Hippocampal formation (tissue), 2 donors: ENCODE results near the gene JAZF1.
"Not testable (repeated sequence)": the region's sequence is repeated elsewhere in the genome, so short reads cannot be mapped to it uniquely, and the experiment has no call there.

Experiments used
- DNase-seq, 2 donors: peaks; one replicate each; lab custom pipeline; 2025; lab: John Stamatoyannopoulos, UW

Gene JAZF1

DNA sequence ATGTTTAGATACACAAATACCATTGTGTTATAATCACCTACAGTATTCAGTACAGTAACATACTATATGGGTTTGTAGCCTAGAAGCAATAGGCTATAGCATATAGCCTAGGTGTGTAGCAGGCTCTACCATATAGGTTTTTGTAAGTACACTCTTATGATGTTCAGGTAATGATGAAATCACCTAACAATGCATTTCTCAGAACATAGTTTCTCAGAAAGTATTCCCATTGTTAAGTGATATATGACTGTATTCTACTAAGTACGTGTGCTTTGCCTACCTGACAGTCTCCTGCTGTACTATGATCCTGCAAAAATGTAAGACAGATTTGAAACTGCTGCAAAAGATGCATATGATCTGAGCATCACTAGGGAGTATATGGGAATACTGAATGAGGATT, 137.9 kb downstream of the JAZF1 start:
- no peak for DNase-seq

DNA sequence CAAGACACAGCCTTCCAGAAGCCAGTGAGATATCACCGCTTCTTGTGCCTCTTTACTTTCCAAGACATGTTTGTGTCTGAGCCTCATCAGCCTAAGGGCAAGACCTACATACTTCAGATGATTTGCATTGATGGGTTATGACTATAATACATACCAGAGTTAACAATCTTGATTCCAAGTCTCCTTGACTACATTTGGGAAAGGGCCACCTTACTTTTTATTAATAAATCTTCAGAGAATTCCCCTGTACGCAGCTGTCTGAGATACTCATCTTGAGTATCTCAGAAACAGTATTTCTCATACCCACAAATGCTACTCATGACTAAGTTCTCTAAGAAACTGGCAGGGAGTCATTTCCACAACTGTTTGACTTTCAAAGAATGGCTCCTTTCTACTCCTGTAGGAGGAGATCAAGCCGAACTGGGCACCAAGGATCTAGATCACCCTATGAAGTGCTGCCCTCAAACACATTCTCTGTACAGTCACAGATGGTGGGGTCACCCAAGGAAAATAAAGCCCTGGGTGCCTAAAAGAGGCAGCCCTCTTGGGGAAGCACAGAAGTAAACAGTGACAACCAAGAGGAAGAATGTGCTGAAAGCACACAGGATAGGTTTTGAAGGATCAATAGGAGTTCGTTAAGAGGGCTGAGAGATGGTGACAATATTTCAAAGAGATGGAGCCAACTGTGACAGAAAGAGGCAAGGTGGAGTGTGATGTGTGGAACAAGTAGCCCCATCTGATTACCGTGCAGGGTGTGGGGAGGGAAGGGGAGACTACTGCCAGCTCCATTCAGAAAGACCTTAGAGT, 138.9 kb downstream of the JAZF1 start:
- no peak for DNase-seq

DNA sequence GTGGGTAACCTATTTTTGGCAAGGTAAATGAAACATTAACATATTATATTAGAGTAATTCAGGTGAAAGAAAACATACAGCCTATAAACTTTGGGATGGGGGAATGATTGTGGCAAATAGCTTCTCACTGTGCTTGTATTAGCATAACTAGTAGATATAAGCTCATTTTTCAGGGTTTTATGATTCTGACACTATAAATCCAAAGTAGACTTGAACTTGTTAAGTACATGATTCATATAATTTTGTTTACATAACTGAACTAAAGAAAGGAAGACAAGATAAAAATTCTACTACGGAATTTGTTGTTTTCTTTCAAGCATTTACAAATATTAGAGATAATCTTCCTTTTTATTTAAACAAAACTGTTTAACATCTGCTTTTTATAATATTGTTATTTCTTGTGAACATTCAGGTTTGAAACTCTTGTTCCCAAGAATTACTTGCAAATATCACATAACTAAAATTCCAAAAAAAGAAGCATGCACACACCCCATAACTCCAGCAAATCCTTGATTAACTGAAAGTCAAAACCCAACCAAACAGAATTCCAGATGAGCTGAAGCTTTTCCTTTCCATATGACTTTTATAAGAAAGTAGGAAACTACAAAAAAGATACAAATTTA, 142.3 kb downstream of the JAZF1 start:
- DNase-seq, result no peak

DNA sequence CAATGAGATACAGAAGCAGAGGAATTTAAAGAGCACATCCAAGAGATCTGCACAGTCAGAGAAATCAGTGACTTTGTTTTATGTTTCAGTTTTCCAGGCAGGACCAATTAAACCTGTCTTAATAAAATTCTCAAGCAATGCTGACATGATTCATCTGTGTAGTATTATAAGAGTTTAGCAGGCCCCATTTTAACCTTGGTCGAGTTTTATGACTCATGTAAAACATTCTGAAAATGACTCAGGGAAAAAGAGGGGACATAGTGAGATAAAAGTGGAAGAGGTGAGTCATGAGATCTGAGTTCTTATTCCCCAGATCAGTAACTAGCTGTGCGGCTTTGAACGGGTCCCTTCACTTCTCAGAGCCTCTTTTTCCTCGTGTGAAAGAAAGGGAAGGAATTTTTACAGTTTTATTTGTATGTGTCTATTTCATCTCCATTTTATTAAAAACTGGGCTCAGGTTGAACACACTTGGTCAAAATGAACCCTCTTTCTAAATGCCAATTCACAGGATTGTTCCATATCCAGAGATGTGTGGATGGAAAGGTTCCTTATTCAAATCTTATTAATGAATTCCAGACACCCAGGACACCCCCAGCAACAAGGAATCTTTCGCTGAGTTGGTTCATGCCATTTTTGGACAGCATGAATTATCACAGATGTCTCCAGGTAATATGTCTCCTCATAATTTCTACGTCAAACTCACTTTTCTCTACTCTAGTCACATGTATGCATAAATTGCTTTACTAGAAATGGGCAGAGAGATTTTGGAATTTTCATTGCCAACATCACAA, 143.2 kb downstream of the JAZF1 start:
- no peak for DNase-seq

DNA sequence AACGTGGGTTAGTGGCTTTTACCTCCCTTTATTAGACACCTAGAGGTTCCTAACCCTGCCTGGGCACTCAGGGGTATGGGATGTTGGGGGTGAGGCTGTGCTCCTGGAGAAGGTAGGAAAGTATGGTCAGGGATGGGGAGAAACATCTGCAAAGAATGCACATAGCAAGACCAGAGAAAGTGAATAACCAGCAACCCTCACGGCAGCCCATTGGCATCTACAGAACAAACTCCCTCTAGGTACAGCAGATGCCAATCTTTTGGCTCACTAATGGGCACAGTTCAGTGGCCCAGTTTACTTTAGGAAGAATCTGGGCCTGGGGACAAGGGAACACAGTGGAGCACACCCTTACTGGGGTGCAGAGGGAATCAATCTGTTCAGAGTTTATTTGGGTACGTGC, 143.9 kb downstream of the JAZF1 start:
- no peak for DNase-seq

DNA sequence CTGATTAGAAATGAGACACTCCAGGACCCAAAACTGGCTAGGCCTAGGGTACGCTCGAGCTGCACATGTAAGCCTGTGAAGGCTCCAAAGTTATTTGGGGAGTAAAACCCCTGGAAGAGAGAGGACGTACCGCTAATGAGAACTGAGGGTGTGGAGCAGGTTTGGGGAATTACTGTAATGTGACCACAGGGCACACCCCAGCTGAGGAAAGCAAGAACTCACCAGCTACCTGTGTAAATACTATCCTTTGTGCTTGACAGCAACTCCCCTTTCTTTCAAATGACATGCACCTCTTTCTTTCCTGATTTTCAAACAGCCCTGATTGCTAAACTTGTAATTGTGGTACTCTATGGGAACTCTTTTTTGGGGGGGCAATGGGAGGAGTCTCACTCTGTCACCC, 147.2 kb downstream of the JAZF1 start:
- DNase-seq, result no peak

DNA sequence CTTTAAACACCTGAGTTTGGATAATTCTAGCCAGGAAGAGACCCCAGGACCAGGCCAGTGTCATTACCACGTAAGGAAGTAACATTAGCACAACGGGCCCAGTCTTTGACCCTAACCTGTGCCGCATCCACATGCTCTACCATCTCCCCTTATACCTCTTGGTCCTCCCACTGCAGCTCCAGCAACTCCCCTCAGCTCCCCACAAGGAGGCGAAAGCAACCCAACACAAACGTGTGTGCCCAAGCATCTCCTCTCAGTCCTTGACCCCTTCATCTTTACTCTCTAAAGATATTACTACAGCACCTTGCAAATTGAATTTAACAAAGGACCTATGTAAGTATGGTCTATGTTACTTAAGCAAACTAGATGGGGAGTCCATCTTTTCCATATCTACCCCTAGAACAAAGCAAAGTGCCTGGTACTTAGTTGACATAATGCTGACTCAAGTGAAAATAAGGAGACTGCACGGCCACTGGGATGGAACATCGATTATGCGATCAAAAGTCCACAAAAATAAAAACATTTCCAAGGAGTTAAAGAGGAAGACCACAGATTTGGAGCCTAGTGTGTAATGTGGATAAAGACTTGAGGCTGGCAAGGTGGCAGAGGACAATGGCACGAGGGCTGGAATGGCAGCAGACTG, 147.7 kb downstream of the JAZF1 start:
- no peak for DNase-seq

DNA sequence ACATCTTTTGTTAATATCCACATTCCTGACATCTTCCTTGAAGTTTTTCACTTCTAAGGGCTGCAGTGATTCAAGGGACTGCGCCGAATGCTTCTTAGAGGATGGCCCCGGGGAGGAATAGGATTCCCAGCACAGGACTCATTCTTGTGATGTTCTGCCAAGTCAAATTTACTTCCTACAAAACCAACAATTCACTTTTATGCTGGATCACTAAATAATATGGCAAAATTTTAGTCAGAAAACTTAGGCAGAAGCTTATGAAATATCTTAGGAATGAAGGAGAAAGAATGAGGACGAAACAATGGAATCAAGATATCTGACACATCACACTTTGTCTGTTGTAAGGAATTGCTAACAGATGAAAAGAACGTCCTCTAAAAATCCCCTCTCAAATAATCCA, 151.5 kb downstream of the JAZF1 start:
- DNase-seq, result no peak

DNA sequence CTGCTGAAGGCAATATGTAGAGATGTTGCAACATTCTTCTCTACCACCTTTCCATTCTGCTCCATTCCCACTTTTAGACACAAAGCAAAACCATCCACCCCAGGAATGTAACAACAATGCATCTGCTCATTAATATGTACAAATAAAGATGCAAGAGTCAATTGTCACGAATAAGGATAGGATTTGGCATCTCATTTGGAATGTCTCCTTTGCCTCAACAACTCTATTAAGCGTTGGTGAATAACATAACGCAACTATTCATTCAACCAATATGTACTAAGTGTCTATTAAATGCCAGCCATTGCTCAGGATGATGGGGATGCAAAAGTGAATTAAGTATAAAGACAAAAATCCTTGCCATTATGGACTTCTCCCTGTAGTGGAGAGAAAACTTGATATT, 152.1 kb downstream of the JAZF1 start:
- no peak for DNase-seq

DNA sequence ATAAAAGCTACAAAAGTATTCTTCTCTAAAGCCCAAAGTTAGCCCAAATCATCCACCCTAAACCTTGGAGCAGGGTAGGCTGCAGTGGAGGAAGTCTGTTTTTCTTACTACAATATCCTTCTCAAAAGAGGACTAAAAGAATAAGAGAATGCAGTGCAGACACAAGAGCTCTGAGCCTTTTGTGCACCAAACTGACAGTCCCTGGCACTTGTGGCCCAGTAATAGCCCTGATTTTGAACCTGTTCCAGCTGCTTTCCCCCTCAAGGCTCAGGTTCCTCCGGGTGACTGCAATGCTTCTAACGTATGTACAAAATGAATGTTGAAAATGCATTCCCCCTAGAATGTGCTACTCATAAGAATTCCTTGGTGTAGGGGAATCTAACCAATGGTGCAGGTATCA, 154.4 kb downstream of the JAZF1 start:
- no peak for DNase-seq

DNA sequence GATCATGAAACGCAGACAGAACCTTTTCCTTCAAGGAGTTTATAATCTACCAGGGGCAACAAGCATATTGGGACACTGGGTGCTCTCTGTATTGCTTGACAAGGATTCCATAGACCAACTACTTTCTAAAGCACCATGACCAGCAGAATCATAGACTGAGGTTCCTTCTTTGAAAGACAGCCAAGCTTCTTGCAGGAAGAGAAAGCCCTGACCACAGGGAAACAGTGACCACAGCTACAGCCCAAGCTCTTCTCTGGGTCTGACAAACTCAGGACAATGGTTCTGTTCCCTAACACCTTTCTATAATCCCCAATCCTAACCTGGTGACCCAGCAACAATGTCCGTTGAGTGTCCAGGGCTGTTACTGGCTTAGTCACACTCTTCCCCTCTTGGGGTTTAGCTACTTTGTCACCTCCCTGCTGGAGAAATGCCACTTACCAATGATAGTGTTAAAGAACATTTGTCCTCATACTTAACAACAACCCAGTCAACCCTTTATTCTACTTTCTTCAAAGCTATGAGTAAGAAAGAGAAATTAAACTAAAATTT, 155.7 kb downstream of the JAZF1 start:
- DNase-seq, result no peak

DNA sequence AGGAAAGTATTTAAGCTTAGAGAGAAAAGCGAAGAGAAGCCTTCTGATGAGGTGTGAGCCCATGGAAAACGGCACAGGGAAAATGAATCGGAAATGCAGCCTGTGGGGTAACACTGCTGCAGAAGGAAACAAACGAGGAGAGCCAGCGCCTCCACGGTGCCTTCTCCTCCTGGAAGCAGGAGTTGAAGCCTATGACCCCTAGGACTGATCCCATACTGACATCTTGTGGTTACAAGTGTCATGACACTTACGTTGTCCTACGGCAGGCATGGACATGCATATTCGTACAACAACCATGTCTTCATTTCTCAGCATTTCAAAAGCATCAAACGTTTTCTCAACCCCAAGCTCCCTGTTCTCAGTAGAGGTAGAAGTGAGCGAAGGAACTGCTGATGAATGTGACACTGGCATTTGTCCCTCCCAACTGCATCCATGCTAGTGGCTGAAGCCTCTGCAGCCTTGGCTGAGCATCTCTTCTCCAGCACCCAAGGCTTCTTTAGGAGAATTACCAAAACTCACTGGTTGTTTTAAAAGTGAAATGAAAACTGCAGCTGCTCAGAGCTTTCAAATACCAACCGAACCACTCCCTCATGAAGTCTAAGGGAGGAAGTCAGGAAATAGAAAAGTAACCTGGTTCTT, 160.2 kb downstream of the JAZF1 start:
- DNase-seq, result peak; percentile 73 to 85

DNA sequence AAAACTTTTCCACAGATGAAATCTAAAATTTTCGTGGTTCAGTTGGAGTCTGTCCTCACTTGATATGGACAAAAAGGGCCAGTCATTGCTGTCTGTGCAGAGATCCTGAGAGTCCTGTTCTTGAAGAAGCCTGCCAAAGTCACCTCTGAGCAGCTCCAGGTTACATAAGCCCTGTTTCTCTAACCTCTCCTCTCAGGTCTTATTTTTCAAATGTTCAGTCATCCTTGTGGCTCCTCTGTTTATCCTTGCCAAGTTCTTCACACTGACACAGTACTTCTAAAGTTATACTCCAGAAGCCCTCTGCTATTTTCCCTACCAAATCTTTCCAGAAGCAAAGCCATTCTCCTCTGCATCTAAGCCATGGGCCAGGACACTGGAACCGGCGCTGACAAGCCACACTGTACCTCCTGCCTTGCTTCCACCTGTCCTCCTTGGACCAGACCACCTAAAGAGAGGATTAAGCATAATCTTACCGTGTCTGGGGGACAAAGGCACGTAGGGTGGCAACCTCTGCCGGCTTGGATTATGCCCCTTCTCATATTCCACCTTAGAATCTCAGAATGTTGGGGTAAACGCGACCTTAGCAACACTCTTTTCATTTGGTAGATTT, 161.6 kb downstream of the JAZF1 start:
- no peak for DNase-seq

DNA sequence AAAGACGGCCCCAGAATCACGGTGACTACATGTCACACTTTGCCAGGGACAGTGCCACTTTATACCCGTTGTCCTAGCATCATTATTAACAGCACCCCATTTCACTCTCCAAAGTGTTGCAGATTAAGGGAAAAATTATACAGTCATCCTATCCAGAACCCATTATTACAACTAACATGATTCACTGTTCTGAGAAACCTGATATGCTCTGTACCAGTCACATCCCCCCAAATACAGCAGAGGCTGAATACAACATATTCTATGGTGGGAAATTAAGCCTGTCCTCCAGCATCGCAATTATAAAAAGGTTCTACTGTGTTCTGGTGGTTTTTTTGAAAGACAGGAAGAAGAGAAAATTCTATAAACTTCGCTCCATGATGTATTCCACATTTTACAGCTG, 162.1 kb downstream of the JAZF1 start:
- DNase-seq, result no peak

DNA sequence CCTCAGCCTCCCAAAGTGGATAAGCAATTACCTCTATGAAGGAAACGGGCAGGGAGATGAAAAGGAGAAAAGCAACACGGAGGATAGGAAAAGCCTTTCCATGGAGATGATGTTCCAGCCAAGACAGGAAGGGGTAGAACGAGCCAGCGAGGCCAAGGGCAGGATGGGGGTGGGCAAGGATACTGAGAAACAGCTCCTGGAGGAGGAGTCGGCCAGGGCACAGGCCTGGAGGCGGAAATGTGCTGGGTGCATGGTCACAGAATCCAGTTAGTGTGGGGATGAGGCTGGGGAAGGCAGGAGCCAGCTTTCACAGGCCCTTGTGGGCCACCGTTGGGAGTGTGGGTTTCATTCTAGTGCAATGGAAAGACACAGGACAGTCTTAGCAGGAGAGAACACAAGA, 162.6 kb downstream of the JAZF1 start:
- DNase-seq, result no peak

DNA sequence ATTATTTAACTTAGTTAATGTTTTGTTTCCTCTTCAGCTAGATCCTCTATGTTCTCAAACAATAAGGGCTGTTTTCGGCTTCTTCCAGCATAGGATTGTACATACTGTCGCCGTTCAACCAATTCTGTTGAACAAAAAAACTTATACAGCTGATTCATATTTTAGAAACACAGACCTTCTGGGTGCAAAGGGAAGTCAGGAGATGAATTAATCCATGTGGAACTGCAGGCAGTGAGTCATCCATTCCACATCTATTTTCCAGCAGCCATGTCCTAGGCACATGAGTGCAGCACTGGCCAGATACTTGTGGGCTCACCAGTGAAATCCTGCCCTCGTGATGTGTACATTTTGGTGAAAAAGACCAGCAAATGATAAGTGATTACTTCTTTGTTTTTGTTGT, 163.2 kb downstream of the JAZF1 start:
- DNase-seq, result no peak

DNA sequence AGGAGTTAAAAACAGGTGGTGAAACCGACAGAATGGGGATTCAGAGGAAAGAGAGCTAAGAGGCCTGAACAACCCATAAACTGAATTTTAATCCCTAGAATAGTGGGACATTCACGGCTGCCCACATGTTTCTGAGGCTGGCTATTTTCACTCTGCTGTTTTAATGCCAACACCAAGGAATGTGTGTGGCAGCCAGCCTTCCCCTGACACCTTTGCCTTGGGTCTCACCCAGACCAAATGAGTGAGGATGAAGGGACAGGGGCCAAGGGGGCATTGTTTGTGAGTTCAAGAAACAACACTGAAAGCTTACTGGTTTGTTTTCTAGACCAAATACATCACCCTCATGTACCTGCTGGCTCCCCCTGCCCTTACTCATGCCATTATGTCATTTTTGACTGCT, 164.3 kb downstream of the JAZF1 start:
- DNase-seq, result no peak

DNA sequence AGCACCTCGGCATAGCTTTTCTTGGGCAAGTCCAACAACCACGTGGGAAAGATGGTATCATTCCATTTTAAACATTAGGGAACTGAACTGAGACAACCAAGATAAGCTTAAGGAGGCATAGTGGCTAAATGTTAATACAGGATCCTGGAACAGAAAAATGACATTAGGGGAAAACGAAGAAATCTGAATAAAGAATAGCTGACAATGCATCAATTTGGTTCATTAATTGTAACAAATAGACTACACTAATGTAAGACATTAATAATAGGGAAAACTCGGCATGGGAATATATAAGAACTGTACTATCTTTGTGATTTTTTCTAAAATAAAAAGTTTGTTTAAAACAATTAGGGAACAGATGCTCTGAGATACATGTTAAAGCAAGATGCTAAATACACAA, 165.4 kb downstream of the JAZF1 start:
- DNase-seq, result no peak

DNA sequence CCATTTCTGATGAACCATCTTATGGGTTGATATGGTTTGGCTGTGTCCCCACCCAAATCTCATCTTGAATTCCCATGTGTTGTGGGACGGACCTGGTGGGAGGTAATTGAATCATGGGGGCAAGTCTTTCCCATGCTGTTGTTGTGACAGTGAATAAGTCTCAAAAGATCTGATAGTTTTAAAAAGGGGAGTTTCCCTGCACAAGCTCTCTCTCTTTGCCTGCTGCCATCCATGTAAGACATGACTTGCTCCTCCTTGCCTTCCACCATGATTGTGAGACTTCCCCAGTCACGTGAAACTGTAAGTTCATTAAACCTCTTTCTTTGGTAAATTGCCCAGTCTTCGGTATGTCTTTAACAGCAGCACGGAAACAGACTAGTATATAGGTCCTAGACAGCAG, 166.3 kb downstream of the JAZF1 start:
- not testable (repeated sequence) for DNase-seq

DNA sequence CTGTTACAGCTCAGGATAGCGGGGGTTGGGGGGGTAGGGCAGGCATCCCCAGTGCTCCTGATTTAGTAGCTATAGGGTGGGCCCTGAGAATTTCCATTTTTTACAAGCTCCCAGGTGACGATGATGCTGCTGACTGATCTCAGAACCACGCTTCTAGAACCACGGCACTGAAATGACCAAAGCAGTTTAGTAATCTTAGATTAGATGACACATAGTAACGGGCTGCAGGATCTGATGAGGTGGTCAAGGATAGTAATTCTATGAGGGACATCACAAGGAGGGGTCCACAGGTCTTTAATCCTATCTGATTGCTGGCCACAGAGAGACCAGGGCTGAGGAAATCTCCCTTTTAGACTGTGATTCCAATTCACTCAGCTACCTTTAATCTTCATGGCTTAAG, 167.2 kb downstream of the JAZF1 start:
- DNase-seq, result no peak

DNA sequence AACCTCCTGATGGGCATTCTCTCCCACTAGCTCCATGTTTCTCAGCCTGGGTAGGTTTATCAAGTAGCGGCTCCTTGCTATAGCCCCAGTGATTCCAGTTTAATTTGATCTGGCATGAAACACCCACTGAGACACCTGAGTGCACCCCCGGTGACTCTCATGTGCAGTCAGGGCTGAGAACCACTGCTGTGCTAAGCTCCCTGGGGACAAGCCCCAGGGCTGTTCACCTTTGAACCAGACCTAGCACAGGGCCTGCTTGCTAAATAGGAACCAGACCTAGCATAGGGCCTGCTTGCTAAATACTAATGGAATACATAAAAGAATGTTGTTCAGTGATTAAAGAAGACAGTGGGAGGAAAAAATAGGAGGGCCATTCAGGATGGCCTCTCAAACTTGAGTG, 167.6 kb downstream of the JAZF1 start:
- no peak for DNase-seq
